IMR-90 (cell line): ENCODE measurements around the gene CEACAM16. TPM values are rescaled to one million over a fixed set of nuclear protein-coding genes. Genes with fewer than 3 reads are reported as not detected.
A peak's percentile ranks its signal among the peaks of the same experiment; 100 is the strongest.

Experiments
- ATAC-seq: fragments of 200-7000 bp; cut with Tn5 transposase; 2 replicates; pipeline ENCODE4 v1.9.1; 2020; ENCODE audit warnings: low read depth, mild to moderate bottlenecking, moderate library complexity
- BruUV-seq: library from RNA; stranded (reverse); fragments of 400-500 nt; replicated peaks from 2 replicates; lab custom pipeline; 2021; lab: Mats Ljungman, UMichigan
- CTCF ChIA-PET: fragments of 300-600 bp; formaldehyde crosslinking; extraction: SDS; loops from one replicate; lab custom pipeline; 2021; ENCODE audit warnings: antibody characterized with exemption; lab: Yijun Ruan, JAX
- POLR2A ChIA-PET: fragments of 300-600 bp; sonication (Branson Sonifier 250); formaldehyde crosslinking; loops from one replicate; lab custom pipeline; 2022; ENCODE audit warnings: antibody characterized with exemption; ENCODE audit not compliant: unreplicated experiment; lab: Charles Lee
- DNase-seq: peaks from one replicate; pipeline ENCODE4 v3.0.0; 2013
- H2AFZ ChIP-seq: replicated peaks from 2 replicates; pipeline ENCODE3; 2013; ENCODE audit warnings: low read length, mild to moderate bottlenecking; ENCODE audit not compliant: poor library complexity
- H2AK5ac ChIP-seq: 2 replicates; pipeline ENCODE4 v1.6.1; 2013; ENCODE audit warnings: low read depth, low read length, inconsistent platforms
- H2AK9ac ChIP-seq: replicated peaks from 2 replicates; pipeline ENCODE3; 2013; ENCODE audit warnings: mild to moderate bottlenecking, low read depth, low read length, moderate library complexity; ENCODE audit not compliant: poor library complexity
- H2BK120ac ChIP-seq: 2 replicates; pipeline ENCODE4 v1.6.1; 2013; ENCODE audit warnings: low read depth, low read length, inconsistent platforms
- H2BK15ac ChIP-seq: 3 replicates; pipeline ENCODE4 v1.6.1; 2013; ENCODE audit warnings: low read depth, low read length, inconsistent platforms
- H2BK20ac ChIP-seq: 2 replicates; pipeline ENCODE4 v1.6.1; 2013; ENCODE audit warnings: low read depth, mild to moderate bottlenecking, inconsistent platforms, low read length, moderate library complexity
- H2BK5ac ChIP-seq: 2 replicates; pipeline ENCODE4 v1.6.1; 2013; ENCODE audit warnings: mild to moderate bottlenecking, low read depth, low read length, inconsistent platforms; ENCODE audit not compliant: poor library complexity, severe bottlenecking
- H3K14ac ChIP-seq: replicated peaks from 2 replicates; pipeline ENCODE4 v1.6.1; 2013; ENCODE audit warnings: low read depth, low read length, inconsistent platforms
- H3K18ac ChIP-seq: 2 replicates; pipeline ENCODE4 v1.6.1; 2013; ENCODE audit warnings: low read depth, low read length, control low read depth
- H3K23ac ChIP-seq: 2 replicates; pipeline ENCODE4 v1.6.1; 2013; ENCODE audit warnings: low read depth, low read length, inconsistent platforms
- H3K27ac ChIP-seq: 2 replicates; pipeline ENCODE4 v1.5.1; 2013; ENCODE audit warnings: mild to moderate bottlenecking, control low read depth, low read length; ENCODE audit not compliant: insufficient read depth
- H3K27me3 ChIP-seq: 2 replicates; pipeline ENCODE4 v1.6.1; 2013; ENCODE audit warnings: low read length; ENCODE audit not compliant: control insufficient read depth, insufficient read depth
- H3K36me3 ChIP-seq: 2 replicates; pipeline ENCODE4 v1.6.1; 2013; ENCODE audit warnings: low read length, mixed read lengths; ENCODE audit not compliant: control insufficient read depth, insufficient read depth
- H3K4ac ChIP-seq: 2 replicates; pipeline ENCODE4 v1.6.1; 2013; ENCODE audit warnings: low read depth, low read length, inconsistent platforms
- H3K4me1 ChIP-seq: 2 replicates; pipeline ENCODE4 v1.6.1; 2013; ENCODE audit warnings: low read length, mixed read lengths; ENCODE audit not compliant: control insufficient read depth, insufficient read depth
- H3K4me2 ChIP-seq: 2 replicates; pipeline ENCODE4 v1.6.1; 2013; ENCODE audit warnings: low read depth, mild to moderate bottlenecking, control low read depth, low read length, moderate library complexity
- H3K4me3 ChIP-seq: 2 replicates; pipeline ENCODE4 v1.5.1; 2013; ENCODE audit warnings: low read depth, mild to moderate bottlenecking, control low read depth, low read length, moderate library complexity; ENCODE audit not compliant: insufficient read depth
- H3K56ac ChIP-seq: 2 replicates; pipeline ENCODE4 v1.6.1; 2013; ENCODE audit warnings: low read length, inconsistent platforms; ENCODE audit not compliant: insufficient read depth; ENCODE audit errors: extremely low read depth
- H3K79me1 ChIP-seq, 2 experiments: 2 replicates each; pipeline ENCODE4 v1.6.1; 2013; ENCODE audit warnings: low read length in 2 of 2, inconsistent platforms in 1 of 2, low read depth in 1 of 2
- H3K9ac ChIP-seq: 2 replicates; pipeline ENCODE4 v1.6.1; 2013; ENCODE audit warnings: low read depth, low read length, control low read depth
- H3K9me1 ChIP-seq: 2 replicates; pipeline ENCODE4 v1.6.1; 2013; ENCODE audit warnings: low read length, inconsistent platforms; ENCODE audit not compliant: insufficient read depth
- H3K9me3 ChIP-seq: 2 replicates; pipeline ENCODE4 v1.6.1; 2013; ENCODE audit warnings: low read length; ENCODE audit not compliant: control insufficient read depth, insufficient read depth
- H4K20me1 ChIP-seq: 2 replicates; pipeline ENCODE4 v1.6.1; 2013; ENCODE audit warnings: low read length, inconsistent platforms; ENCODE audit not compliant: insufficient read depth
- H4K5ac ChIP-seq: 2 replicates; pipeline ENCODE4 v1.6.1; 2013; ENCODE audit warnings: mild to moderate bottlenecking, low read depth, low read length, control low read depth
- H4K8ac ChIP-seq, 2 experiments: 2 replicates each; pipeline ENCODE4 v1.6.1; 2013; ENCODE audit warnings: low read depth in 2 of 2, low read length in 2 of 2, control low read depth in 1 of 2, inconsistent platforms in 1 of 2
- H4K91ac ChIP-seq: 2 replicates; pipeline ENCODE4 v1.6.1; 2013; ENCODE audit warnings: low read depth, low read length, inconsistent platforms; ENCODE audit not compliant: insufficient read depth
- BHLHE40 ChIP-seq: fragments of 150-350 bp; IDR thresholded peaks from 2 replicates; pipeline ENCODE4 v1.6.1; 2016; ENCODE audit warnings: mild to moderate bottlenecking, low read depth, low read length
- CEBPB ChIP-seq: IDR thresholded peaks from 2 replicates; pipeline ENCODE4 v1.6.1; 2012; ENCODE audit warnings: low read depth, low read length, improper control_type of control experiment
- CTCF ChIP-seq: conservative IDR thresholded peaks from 2 replicates; pipeline ENCODE4 v1.5.1; 2012; ENCODE audit warnings: mild to moderate bottlenecking, low read depth, low read length, improper control_type of control experiment
- FOS ChIP-seq: fragments of 150-350 bp; IDR thresholded peaks from 2 replicates; pipeline ENCODE4 v1.6.1; 2016; ENCODE audit warnings: low read depth, low read length
- MXI1 ChIP-seq: IDR thresholded peaks from 2 replicates; pipeline ENCODE4 v1.6.1; 2012; ENCODE audit warnings: low read depth, mild to moderate bottlenecking, low read length, moderate library complexity, borderline replicate concordance
- POLR2A ChIP-seq: IDR thresholded peaks from 2 replicates; pipeline ENCODE4 v1.6.1; 2012; ENCODE audit warnings: mild to moderate bottlenecking, low read depth, low read length
- RCOR1 ChIP-seq: IDR thresholded peaks from 2 replicates; pipeline ENCODE4 v1.6.1; 2012; ENCODE audit warnings: mild to moderate bottlenecking, low read length, improper control_type of control experiment; ENCODE audit not compliant: insufficient replicate concordance
- RFX5 ChIP-seq: IDR thresholded peaks from 2 replicates; pipeline ENCODE4 v1.8.0; 2012; ENCODE audit warnings: low read depth, mild to moderate bottlenecking, low read length, moderate library complexity
- SMC3 ChIP-seq: fragments of 150-350 bp; IDR thresholded peaks from 2 replicates; pipeline ENCODE4 v1.6.1; 2016; ENCODE audit warnings: low read depth, mild to moderate bottlenecking, antibody characterized with exemption, low read length, moderate library complexity
- USF2 ChIP-seq: fragments of 150-350 bp; IDR thresholded peaks from 2 replicates; pipeline ENCODE4 v1.6.1; 2017; ENCODE audit warnings: mild to moderate bottlenecking, antibody characterized with exemption, low read length, low read depth
- WGBS, 2 experiments: methylation state at CpG; one replicate each; pipeline versions ENCODE4 v1.1.5 to v1.1.7; 2013; ENCODE audit warnings: missing lambda C conversion rate in 2 of 2; ENCODE audit not compliant: insufficient read length in 1 of 2; ENCODE audit errors: extremely low coverage in 2 of 2; 5-methylcytosine and 5-hydroxymethylcytosine counted together
- dilution Hi-C: fragments of 300-500 bp; cut with HindIII; formaldehyde crosslinking; loops from one replicate; pipeline ENCODE4 v1.14.3; 2018; ENCODE audit warnings: low sequenced_read_pairs; ENCODE audit not compliant: unreplicated experiment
- in situ Hi-C: fragments of 300-500 bp; cut with MboI; formaldehyde crosslinking; loops from 3 replicates; pipeline ENCODE4 v1.14.3; 2019; ENCODE audit warnings: low sequenced_read_pairs, inconsistent platforms, mixed read lengths
- intact Hi-C: fragments of 100-400 bp; cut with micrococcal nuclease; formaldehyde crosslinking; loops from 2 replicates; pipeline ENCODE4 v1.10.0; 2022
- polyA plus RNA-seq, 3 experiments: library from polyadenylated mRNA; depleted of rRNA; stranded (reverse); fragments of >200 nt; gene quantifications; 2 replicates each; pipeline ENCODE4 v1.2.3, GENCODE V29; 2012; ENCODE audit warnings: low replicate concordance in 1 of 3
- total RNA-seq: library from RNA; depleted of rRNA; stranded (reverse); fragments of >200 nt; gene quantifications from 2 replicates; pipeline ENCODE4 v1.2.3, GENCODE V29; 2012
- TF ChIP-seq, protein P1 (sequence below): fragments of 150-350 bp; IDR thresholded peaks from 2 replicates; pipeline ENCODE4 v1.6.1; 2016; ENCODE audit warnings: low read depth, mild to moderate bottlenecking, low read length, moderate library complexity, borderline replicate concordance

Gene CEACAM16
- total and polyA plus RNA-seq, 2 of the 4 experiments (the other 2 are of a cell fraction): not detected

DNA sequence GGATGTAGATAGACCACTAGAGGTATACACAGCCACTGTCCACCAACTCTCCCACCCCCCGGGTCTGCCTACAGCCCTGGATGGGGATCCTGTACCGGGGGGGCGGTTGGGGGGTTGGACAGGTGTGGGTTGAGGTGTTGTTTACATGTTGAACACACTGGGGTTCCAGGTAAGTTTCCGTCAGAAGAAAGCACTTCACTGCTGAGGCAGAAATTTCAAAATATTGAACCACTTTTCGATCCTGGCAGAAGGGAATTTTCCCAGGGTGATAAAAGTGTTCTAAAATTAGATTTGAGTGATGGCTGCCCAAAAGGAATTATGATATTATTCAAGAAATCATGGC lies 6.6 kb upstream of the CEACAM16 start:
- H4K5ac ChIP-seq: no peak overlapping the region
- peak overlapping the region; percentile 15; the same call in 1 of the 2 replicates for H2AK5ac ChIP-seq
- no peaks in the 10 kb centered on the region for H3K27me3 ChIP-seq
- H3K23ac ChIP-seq: no peak overlapping the region
- no peak for ATAC-seq
- H3K9me1 ChIP-seq: peaks cover 4% of the 10 kb centered on the region; the same call in 1 of the 2 replicates
- H3K79me1 ChIP-seq: no peaks in the 10 kb centered on the region
- no peak overlapping the region for H3K4me3 ChIP-seq
- dilution Hi-C loops (no loop called here), in situ Hi-C loops (no loop called here), intact Hi-C loops (no loop called here)
- H2AFZ ChIP-seq: peak overlapping the region; percentile 84
- WGBS, 2 experiments: no CpG with 5 or more reads among the region's 5 CpGs
- H4K8ac ChIP-seq: peak overlapping the region in 1 of 2 experiments; percentile 27; a peak in 1 of 4 replicates
- peak overlapping the region; percentile 31 for H2BK5ac ChIP-seq
- H2BK15ac ChIP-seq: peak overlapping the region; percentile 85; the same call in 1 of the 3 replicates
- H3K4me2 ChIP-seq: no peak overlapping the region
- no peaks in the 10 kb centered on the region for H4K20me1 ChIP-seq
- peak overlapping the region; percentile 16 for H2AK9ac ChIP-seq
- no peak overlapping the region; the same call in 1 of the 2 replicates for H4K91ac ChIP-seq
- no peaks in the 10 kb centered on the region for H3K9me3 ChIP-seq
- H2BK120ac ChIP-seq: no peak overlapping the region; the same call in 1 of the 2 replicates
- H3K56ac ChIP-seq: no peak overlapping the region
- no peak overlapping the region for H2BK20ac ChIP-seq
- ChIA-PET POLR2A (no interaction called here), CTCF (no interaction called here)
- no peak for DNase-seq
- H3K36me3 ChIP-seq: no peaks in the 10 kb centered on the region
- no peak overlapping the region for H3K14ac ChIP-seq
- no peak overlapping the region for H3K27ac ChIP-seq
- BruUV-seq: no TSS peak
- no peak overlapping the region for H3K9ac ChIP-seq
- TF ChIP-seq SMC3 (no peak), MXI1 (no peak), FOS (no peak), POLR2A (no peak), USF2 (no peak), CEBPB (no peak), CTCF (no peak), RFX5 (no peak), BHLHE40 (no peak), RCOR1 (no peak)
- TF ChIP-seq, protein P1, sequence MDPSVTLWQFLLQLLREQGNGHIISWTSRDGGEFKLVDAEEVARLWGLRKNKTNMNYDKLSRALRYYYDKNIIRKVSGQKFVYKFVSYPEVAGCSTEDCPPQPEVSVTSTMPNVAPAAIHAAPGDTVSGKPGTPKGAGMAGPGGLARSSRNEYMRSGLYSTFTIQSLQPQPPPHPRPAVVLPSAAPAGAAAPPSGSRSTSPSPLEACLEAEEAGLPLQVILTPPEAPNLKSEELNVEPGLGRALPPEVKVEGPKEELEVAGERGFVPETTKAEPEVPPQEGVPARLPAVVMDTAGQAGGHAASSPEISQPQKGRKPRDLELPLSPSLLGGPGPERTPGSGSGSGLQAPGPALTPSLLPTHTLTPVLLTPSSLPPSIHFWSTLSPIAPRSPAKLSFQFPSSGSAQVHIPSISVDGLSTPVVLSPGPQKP: no peak
- H3K4me1 ChIP-seq: peaks cover 6% of the 10 kb centered on the region
- no peak overlapping the region for H3K18ac ChIP-seq
- no peak overlapping the region; the same call in 1 of the 2 replicates for H3K4ac ChIP-seq
